HG02623 (cell line): ENCODE data around the gene PLXDC2.
A peak's percentile ranks its signal among the peaks of the same experiment; 100 is the strongest.

ENCODE experiments used
- ATAC-seq: cut with Tn5 transposase; IDR thresholded peaks from one replicate; pipeline ENCODE4 v1.9.1; 2021; ENCODE audit warnings: moderate library complexity; ENCODE audit not compliant: unreplicated experiment

The PLXDC2 gene

DNA sequence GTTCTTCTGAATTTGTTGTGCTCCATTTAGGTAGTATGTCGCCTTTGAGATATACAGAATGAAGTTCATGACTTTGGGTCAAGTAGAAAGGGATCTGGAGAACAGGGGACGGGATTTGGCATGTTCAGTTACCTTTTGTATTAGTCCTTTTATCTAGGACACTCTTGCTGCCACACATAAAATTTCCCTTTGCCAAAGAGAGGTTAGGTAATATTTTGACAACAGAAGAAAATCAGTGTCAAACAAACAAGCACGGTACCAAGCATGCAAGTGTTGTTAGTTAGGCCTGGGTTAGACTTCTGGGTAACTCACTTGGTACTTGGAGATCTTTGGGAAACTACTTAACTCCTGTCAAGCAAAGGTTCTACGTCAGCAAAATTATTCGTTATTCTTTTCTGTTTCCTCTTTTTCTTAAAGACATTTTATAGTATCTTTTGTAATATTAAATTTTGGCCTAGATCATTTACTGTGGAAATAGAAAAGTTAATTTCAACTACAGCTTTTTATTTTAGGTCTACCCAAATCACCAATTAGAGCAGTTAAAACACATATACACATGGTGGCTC, 116.7 kb downstream of the PLXDC2 start:
- no peak for ATAC-seq

DNA sequence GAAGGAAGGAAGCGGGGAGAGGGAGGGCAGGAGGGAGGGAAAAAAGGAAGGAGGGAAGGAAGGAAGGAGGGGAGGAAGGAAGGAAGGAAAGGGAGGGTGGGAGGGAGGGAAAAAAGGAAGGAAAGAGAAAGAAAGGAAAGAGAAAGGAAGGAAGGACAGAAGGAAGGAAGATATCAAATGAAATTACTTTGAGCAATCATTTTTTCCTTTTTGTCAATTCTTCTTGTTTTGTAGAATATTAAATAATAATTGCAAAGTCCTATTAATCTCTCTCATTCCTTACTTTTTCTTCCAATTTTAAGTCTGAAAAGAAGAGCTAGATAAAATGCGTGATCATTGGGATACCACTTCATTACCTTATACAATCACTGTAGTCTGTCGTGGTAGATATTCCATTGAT, 117.5 kb downstream of the PLXDC2 start:
- ATAC-seq: no peak

DNA sequence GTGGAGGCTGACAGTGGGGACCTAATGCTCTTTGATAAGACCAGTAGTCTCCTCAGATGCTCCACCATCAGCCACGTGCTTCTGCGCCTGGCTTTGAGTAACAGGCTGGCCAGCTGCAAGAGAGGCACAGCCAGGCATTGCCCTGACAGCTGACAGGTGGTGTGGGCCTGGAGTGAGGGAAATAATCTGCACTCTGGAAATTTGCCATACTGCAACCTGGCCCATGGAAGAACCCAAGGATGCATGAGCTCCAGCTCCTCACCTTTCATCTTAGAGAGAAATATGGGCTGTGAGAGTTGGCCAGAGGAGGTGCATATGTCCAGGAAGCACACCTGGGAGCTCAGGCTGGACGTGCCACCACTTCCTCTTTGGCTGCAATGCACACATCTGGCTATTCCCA, 118.9 kb downstream of the PLXDC2 start:
- no peak for ATAC-seq

DNA sequence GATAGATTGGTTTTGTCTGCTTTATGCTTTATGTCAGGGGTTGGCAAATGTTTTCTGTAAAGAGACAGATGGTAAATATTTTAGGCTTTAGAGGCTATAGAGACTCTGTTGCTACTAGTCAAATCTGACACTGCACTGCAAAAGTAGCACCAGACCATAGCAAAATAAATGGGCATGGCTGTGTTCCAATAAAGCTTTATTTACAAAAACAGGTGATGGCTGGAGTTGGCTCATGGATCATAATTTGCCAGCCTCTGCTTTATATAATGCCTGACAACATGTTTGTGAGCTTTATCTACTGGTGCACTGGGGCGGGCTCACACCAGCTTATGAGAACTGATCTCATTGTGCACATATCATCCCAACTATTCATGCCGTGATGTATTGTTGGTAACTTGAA, 120.1 kb downstream of the PLXDC2 start:
- no peak for ATAC-seq

DNA sequence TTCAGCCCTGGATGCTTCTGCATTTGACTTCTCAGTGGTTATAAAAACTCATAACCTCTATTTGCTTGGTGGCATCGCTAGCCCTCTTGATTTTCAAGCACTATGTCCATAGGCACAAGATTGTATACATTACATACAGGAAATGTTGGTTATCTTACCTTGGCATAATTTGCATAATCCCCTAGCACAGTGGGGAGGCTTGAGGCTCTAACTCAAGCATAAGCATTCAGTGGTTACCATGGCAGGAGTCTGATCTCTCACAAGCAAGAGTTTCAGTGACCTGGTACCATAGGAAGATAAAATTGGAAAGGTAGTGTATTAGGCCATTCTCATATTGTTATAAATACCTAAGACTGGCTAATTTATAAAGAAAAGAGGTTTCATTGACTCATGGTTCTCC, 121.8 kb downstream of the PLXDC2 start:
- no peak for ATAC-seq

DNA sequence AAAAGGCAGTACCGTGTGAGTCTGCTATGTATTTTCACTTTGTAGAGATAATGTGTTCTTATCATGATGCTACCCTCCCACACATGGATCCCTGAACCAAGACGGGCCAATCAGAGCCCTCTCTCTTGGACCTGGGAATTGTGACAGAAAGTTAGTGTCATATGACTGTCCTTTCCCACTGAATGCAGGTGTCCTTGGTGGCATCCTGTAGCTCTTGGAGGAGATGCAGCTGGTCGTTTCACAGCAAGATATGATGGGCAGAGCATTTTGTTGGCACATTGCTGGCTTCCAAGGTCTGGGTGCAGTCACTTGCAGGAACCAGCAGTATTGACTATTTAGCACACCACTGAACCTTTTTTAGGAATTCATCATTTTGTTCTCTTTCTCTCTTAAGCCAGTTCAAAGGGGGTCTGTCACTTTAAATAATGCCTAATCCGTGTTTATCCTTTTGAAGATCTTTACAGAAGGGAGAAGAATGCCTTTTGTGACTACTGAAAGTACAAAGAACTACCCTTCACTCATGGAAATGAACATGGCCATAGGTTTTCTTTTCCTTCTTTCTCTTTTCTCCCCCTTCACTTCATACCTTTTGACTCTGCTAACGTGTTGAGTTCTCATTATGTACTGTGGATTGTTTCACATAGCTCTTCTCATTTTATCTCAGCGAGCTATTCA, 125.1 kb downstream of the PLXDC2 start:
- ATAC-seq: no peak

DNA sequence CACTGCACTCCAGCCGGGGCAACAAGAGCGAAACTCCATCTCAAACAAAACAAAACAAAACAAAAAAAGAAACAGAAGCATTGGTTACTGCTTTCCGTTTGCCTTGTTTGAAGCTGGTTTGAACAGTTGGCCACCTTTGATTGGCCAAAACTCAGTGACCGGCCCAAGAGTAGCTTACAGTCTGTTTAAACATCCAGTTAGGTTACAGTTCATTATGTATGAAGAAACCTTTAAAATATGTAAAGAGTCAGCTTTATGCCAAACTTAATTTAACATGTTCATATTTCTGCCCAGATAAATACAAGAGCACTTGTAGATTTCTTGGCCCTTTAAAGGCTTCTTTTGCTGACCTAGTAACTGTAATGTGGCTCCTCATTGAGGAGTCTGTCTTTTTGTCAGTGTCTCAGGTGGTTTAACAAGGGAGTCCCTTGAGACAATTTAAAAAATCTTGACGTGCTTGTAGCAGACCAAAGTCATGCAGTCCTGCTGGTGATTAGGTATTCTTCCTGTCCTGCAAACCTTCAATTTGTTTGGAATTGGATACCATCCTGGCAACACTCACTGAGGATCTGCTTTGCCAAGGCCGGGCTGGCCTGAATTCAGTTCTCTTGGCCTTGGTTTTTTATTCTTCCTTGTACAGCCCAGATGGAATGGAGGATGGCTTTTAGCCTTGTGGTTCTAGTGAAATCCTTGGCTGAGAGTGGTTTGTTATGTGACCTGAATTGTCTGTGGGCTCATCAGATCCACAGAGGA, 128.9 kb downstream of the PLXDC2 start:
- no peak for ATAC-seq

DNA sequence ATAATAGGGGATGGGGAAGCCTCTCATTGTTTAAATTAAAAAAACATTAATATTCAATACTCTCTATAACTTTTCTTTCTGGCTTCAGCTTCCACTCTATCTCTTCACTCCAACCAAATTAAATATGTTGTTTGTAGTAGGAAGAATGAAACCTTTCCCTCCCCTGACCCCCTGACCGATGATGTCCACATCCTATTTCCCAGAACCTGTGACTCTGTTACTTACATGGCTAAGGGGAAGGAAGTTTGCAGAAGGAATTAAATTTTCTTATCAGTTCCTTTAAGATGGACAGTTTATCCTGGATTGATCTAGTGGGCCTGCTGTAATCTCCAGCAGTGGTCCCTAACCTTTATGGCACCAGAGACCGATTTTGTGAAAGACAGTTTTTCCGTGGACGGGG, 130.0 kb downstream of the PLXDC2 start:
- ATAC-seq: no peak

DNA sequence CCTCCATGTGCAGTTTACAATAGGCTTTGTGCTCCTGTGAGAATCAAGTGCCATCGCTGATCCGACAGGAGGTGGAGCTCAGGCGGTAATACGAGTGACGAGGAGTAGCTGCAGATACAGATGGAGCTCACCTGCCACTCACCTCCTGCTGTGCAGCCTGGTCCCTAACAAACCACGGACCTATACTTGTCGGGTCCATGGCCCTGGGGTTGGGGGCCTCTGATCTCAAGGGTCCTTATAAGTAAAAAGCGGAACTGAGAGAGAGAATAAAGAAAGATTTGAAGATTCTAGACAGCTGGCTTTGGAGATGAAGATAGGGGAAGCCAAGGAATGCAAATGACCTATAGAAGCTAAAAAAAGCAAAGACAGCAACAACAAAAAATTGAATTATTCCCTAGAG, 130.6 kb downstream of the PLXDC2 start:
- ATAC-seq: peak; percentile 42

DNA sequence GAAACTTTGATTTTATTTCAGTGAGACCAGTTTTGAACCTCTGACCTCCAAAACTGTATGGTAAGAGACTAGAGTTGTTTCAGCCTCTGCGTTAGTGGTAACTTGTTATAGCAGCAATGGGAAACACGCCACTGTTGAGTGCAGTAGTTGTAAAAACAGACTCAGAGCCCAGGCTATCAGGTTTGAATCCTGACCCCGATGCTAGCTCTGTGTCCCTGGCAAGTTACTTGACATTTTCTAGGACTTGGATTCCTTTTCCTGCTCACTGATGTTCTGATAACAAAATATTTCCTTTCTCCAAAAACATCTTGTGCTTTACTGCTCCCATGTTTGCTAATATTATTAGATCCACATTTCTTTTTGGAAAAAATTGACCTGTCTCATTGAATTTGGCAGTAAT, 131.0 kb downstream of the PLXDC2 start:
- ATAC-seq: no peak

DNA sequence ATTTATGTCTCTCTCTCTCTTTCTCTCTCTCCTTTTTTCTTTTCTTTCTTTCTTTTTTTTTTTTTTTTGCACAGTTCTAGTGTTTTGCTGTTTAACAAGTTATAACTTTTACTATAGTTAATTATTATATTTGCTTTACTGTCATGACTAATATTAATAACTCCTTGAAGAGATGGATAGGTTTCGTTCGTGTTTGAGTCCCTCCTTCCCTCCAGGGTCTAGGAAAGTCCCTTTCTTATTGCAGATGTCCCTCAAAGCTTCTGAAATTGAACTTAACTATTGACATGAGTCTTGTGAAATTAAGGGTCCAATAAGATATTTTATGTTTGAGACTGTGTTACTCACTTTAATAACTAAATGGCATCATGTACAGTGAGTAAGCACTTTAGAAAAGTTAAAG, 131.4 kb downstream of the PLXDC2 start:
- ATAC-seq: no peak

DNA sequence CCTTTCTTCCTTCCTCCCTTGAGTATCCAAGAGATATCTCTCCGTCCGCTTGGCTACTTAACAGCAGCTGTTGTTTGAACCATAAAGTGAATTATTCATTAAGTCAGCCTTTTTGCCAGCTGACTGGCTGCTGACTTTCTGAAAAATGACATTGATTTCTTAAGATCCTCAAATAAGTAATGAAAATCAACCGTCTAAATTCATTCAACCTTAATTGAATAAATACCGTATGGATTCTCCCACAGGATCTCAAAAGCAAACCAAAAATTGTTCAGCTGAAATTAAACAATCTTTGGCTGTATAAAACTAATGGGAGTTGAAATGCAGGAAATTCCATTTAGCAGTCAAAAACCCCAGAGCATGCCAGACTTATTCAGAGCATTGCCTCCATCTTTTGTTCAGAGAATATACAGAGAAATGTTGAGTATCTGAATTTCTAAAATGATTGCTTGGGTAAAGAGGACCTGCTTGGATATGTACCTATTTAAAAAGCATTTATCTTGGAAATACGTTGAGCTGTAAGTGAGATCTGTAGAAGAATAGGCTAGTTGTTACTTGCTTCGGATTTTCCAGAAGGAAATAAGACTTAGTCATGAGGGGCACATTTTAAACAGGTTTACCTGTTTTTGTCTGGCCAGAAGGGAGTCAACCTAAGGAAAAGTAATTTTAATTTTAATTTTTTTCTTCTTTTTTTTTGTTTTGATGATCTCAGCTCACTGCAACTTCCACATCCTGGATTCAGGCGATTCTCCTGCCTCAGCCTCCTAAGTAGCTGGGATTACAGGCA, 136.2 kb downstream of the PLXDC2 start:
- no peak for ATAC-seq

DNA sequence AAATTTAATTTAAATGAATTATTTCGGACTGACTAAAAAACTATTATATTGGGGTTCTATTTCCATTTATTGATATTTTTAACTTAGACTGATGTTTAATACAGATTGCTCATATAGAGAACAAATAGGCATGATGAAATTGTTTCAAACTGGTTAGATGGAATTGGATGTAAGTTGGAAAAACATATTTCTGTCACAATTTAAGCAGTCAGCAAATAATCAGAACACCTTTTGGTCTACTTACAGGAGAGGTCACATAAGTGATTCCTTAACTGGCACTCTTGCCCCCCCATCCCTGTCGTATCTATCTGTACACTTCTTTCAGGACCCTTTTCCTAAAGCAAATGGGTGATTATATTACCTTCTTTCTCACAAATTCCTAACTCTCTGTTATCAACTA, 138.4 kb downstream of the PLXDC2 start:
- ATAC-seq: no peak

DNA sequence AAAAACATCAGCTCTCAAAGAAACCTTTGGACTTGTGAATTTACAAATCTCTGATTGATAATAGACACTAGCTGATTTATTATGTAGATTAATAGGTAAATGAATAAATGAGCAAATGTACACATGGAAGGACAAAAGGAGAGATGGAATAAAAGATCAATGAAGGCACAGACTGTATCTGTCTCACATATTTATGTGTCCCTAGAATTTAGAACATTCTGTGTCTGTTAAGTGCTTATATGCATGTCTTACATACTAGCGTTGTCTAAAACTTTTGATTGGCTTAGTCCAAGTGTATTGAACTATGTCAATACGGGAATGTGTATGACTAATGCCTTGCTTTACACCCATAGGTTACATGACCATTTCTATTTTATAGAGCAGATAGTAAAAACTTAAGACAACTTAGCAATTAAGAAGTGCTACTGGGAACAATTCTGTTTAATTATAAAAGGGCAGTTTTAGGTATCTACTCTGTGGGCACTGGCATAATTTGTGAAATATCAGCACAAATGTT, 140.3 kb downstream of the PLXDC2 start:
- ATAC-seq: no peak

DNA sequence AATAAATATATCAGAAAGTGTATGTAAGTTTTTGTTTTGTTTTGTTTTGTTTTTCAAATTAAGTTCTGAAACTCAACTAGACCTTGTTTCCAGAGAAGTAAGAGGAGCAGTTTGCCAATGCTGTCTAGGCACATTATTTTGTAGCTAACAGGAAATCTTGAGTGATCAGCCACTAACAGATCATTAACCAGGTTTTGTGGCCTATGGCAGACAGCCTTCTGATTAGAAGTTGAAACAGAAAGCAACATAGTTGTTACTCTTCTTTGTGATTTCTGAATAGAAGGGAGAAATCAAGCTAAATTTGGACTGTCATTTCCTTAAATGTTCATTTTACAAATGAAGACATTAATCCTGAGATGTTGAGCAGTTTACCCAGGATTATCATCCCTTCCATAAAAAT, 142.6 kb downstream of the PLXDC2 start:
- peak; percentile 95 for ATAC-seq

DNA sequence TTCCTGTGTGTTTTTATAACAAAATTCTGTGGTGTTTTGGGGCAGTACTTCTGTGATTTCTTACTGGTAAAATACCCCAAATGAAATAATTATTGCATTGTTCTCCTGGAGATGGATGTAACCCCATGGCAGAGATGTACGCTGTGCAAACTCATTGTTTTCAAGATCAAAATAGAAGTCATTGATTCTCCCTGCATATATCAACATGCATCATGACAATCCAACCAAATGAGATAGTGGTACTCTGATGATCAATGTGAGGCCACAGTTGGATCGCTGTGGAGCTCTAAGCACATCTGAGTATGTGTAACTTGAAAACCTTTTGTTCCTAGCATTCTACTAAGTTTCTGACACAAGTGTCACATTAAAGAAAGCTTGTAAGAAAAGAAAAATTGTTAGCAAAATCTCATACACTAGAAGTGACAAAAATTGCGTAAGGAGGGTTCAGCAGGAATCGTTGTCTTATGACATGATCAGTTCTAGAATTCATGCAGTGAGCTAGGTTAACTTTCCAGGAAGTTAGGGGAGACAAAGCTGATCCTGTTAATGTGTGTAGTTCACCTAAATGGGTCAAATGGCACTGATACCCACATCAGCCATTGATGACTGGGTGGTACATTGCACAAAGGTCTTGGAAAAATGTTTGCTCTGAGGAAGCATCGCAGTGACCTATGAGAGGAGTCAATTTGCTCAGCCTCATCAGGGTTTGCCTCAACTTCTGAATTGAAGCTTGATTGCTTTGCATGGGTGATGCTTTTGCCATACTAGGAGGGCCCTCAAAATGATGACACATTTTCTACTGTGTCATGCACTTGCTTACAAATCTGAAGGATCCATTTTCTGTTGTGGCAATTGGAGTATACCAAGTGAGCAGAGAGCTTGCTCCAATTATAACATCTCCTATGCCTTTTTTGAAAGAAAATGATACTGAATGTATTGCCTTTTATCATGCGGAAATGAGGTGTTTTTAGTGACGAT, 145.1 kb downstream of the PLXDC2 start:
- no peak for ATAC-seq

DNA sequence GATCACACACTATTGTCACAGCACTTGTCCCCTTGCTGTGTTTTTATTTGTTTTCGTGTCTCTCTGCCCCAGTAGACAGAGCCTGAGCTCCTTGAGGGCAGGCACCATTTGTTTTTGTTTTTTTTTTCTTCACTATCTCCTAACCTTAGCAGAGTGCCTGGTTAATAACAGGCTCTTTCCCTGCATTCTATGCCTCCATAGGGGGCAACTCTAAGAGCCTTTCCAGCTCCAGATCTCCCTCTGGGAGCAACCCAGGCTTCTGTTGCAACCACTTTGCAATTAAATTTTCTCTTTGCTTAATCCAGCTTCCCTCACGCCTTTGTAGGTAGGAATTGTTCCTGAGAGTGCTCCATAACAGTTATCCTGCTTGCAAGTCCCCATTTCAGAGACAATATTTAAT, 148.4 kb downstream of the PLXDC2 start:
- ATAC-seq: no peak

DNA sequence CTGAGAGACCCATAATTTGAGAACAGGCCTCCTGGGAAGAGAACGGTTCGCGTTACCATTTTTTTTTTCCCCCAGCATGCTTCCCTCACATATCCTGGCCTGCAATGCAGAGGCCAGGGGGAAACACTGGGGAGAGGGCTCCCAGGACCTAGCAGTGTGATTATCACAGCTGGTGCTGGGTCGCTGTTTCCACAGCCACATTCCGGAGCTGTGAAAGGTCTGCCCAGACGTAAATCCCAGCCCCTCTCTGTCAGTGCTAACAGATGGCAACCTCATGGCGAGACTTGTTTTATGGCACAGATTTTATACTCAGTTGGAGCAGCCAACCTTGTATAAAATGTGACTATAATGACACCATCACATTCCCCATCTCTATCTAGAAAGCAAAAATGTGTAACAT, 150.5 kb downstream of the PLXDC2 start:
- no peak for ATAC-seq

DNA sequence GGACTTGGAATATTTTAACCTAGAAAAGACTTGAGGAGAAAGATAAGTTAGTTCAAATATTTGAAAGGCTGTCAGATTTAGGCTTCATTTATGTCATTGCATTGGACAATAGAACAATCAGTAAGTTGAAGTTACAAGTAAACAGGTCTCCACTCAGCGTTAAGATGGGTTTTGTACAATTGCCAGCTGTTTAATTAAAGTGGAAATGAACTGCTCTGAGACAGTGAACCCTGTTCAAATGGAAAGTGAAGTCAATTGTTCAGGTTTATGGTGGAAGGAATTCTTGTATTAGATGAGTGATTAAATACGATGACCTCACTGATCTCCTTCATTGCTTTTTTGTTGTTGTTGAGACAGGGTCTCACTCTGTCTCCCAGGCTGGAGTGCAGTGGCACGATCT, 151.7 kb downstream of the PLXDC2 start:
- no peak for ATAC-seq

DNA sequence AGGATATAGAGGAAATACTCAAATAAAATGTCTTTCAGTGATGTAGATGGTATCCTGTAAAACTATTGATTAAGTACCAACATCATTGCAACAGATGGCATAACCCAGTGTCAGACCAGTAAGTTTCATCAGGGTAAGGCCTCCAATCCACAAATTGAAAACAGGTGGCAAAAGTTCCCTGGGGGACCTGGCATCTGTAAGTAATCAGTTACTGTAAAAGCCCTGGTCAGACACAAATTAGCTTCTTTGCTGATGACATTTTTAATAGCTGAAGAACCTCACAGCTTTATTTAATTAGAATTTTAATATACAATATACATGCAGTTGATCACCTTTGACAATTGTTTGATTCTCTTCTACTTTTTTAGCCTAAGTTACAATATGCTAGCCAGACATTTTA, 152.5 kb downstream of the PLXDC2 start:
- ATAC-seq: no peak
